MM.1S (cell line): Measurements from ENCODE around the gene SETD5.

ENCODE experiments used
- CTCF ChIP-seq: fragments of 300-600 bp; sonication (generic); IDR thresholded peaks from 2 replicates; pipeline ENCODE4 v1.5.1; 2016; ENCODE audit warnings: antibody characterized with exemption, low read length, mixed read lengths
- EZH2 ChIP-seq: fragments of 300-600 bp; sonication (generic); optimal IDR thresholded peaks from 2 replicates; pipeline ENCODE3; 2017; ENCODE audit warnings: low read depth, mild to moderate bottlenecking, antibody characterized with exemption, low read length, mixed read lengths
- EZH2phosphoT487 ChIP-seq: fragments of 300-600 bp; sonication (generic); IDR thresholded peaks from 2 replicates; pipeline ENCODE4 v1.6.1; 2018; ENCODE audit warnings: antibody characterized with exemption, low read length

- TF ChIP-seq CTCF: no peak
- no peak for TF ChIP-seq EZH2
- TF ChIP-seq EZH2phosphoT487: no peak
Measured at GRCh38 chr3:9386501-9387321, 10.7 kb upstream of the SETD5 start.
